Measurements from ENCODE around the gene ISG15. TPM values are rescaled to one million over a fixed set of nuclear protein-coding genes. Genes with fewer than 3 reads are reported as not detected.

The ISG15 gene
- total RNA-seq, 4 donors from 2014 or later: 20.0 to 73.3 (median 33.8) TPM

DNA sequence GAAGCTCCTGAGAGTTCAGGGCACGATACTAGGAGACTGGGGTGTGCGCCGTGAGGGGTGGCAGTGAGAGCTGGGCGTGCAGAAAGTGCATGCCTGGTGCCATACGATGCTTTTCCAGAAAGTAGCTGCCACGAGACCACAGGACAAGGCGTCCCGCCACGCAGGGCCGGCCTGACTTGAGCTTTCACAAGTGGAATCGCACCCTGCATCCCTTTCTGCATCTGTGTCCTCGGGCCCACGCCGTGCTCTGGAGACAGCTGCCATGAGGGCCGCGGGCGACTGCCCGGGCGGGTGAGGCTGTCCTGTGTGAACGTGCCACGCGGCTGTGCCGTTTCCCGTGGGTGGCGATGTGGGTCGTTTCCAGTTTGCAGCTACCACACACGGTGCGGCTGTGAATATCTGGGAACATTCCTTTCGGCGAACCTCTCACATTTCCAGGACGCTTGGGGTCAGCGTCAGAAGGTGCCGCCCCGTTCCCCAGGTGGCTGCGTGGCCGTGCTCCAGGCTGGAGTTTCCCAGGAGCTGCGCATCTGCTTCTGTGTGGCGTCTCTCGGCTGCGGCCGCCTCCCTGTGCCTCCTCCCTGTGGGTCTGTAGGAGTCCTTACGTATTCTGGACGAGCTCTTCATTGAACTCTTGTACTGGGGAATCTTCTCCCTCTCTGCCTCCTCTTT lies 30.4 kb upstream of the ISG15 start:
- TF ChIP-seq, protein P1, sequence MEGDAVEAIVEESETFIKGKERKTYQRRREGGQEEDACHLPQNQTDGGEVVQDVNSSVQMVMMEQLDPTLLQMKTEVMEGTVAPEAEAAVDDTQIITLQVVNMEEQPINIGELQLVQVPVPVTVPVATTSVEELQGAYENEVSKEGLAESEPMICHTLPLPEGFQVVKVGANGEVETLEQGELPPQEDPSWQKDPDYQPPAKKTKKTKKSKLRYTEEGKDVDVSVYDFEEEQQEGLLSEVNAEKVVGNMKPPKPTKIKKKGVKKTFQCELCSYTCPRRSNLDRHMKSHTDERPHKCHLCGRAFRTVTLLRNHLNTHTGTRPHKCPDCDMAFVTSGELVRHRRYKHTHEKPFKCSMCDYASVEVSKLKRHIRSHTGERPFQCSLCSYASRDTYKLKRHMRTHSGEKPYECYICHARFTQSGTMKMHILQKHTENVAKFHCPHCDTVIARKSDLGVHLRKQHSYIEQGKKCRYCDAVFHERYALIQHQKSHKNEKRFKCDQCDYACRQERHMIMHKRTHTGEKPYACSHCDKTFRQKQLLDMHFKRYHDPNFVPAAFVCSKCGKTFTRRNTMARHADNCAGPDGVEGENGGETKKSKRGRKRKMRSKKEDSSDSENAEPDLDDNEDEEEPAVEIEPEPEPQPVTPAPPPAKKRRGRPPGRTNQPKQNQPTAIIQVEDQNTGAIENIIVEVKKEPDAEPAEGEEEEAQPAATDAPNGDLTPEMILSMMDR (IDR thresholded peaks at IDR 0.05; ENCODE audit: low read depth): no peak

- TF ChIP-seq, protein P1 (IDR thresholded peaks at IDR 0.05; ENCODE audit: low read depth): no peak
Observed at GRCh38 chr1:983798-984475, 29.4 kb upstream of the ISG15 start.

- TF ChIP-seq, protein P1 (IDR thresholded peaks at IDR 0.05; ENCODE audit: low read depth): no peak
Observed at GRCh38 chr1:984476-984814, 28.9 kb upstream of the ISG15 start.

- TF ChIP-seq, protein P1 (IDR thresholded peaks at IDR 0.05; ENCODE audit: low read depth): no peak
Observed at GRCh38 chr1:985126-985525, 28.2 kb upstream of the ISG15 start.

GRCh38 chr1:991895-992294 lies 21.4 kb upstream of the ISG15 start:
- TF ChIP-seq, protein P1 (IDR thresholded peaks at IDR 0.05; ENCODE audit: low read depth): no peak

DNA sequence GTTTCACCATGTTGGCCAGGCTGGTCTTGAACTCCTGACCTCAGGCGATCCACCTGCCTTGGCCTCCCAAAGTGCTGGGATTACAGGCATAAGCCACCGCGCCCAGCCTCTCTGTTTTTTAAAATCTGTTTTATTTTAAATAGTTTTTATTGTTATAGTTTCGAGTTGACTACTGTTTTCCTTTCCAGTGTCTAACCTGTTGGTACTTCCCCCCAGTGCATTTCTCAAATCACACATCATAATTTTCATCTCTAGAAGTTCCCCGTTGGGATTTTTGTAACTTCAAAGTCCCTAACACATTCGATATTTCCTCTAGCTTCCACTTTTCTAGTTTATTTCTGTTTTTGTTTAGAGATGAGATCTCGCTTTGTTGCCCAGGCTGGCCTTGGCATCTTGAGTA lies 20.9 kb upstream of the ISG15 start:
- TF ChIP-seq, protein P1 (IDR thresholded peaks at IDR 0.05; ENCODE audit: low read depth): no peak

DNA sequence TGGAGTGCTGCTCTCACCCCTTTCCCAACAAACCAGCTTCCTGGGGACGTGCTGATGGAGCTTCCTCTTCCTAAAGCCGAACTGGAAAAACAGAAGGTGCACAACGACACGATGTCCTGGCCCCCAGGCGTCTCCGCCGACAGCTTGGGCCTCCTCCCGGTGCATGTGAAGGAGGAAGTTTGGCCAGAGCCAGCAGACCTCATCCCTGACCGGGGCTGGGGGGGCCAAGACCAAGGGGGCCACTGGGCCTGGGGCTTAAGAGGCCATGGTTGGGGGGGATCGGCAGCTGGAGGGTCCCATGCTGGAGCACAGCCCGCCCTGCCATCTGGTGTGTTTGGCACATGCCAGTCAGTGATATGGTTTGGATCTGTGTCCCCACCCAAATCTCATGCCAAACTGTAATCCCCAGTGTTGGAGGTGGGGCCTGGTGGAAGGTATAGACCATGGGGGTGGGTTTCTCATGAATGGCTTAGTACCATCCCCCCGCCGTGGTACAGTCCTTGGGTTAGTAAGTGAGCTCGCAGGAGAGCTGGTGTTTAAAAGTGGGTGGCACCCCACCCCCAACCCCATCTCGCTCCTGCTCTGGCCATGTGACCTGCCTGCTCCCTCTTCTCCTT lies 19.8 kb upstream of the ISG15 start:
- TF ChIP-seq, protein P1 (IDR thresholded peaks at IDR 0.05; ENCODE audit: low read depth): no peak
